GM12865 (cell line): ENCODE data around the gene NMB.
"Not testable (repeated sequence)": the region's sequence is repeated elsewhere in the genome, so short reads cannot be mapped to it uniquely, and the experiment has no call there.

ENCODE experiments used
- DNase-seq: peaks from one replicate; pipeline ENCODE4 v3.0.0; 2010; ENCODE audit warnings: low read depth
- H3K4me3 ChIP-seq: 2 replicates; pipeline ENCODE4 v1.5.1; 2011; ENCODE audit warnings: mild to moderate bottlenecking, low read depth, low read length, control low read depth
- CTCF ChIP-seq: IDR thresholded peaks from 2 replicates; pipeline ENCODE4 v1.5.1; 2011; ENCODE audit warnings: low read length, control low read depth, low read depth, inconsistent platforms; ENCODE audit not compliant: insufficient read depth; ENCODE audit errors: missing control alignments

The NMB gene

GRCh38 chr15:84648539-84648938, 9.5 kb downstream of the NMB start:
- no peak for TF ChIP-seq CTCF
- H3K4me3 ChIP-seq: no peak overlapping the region
- no peak for DNase-seq

DNA sequence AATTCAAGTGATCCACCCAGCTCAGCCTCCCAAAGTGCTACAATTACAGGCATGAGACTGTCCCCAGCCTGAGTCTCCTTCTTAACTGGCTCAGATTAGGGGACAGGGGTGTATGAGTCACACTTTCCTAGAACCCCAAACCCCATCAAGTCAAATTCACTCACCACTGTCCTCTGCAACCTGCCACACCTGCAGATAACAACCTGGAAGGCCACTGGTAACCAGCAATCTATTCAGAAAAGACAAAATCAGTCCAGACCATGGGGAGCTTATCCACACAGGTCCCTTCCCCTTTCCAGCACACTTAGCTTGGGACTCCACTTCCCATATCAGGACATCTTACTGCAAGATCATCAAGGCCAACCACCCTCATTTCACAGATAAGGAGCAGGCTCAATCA, 10.3 kb downstream of the NMB start:
- no peak for DNase-seq
- no peak overlapping the region for H3K4me3 ChIP-seq
- no peak for TF ChIP-seq CTCF

- no peak overlapping the region for H3K4me3 ChIP-seq
- DNase-seq: no peak
- TF ChIP-seq CTCF: no peak
Observed at GRCh38 chr15:84645997-84646396, 12.0 kb downstream of the NMB start.

- no peak for DNase-seq
- TF ChIP-seq CTCF: no peak
- H3K4me3 ChIP-seq: no peak overlapping the region
Observed at GRCh38 chr15:84645496-84645895, 12.5 kb downstream of the NMB start.

DNA sequence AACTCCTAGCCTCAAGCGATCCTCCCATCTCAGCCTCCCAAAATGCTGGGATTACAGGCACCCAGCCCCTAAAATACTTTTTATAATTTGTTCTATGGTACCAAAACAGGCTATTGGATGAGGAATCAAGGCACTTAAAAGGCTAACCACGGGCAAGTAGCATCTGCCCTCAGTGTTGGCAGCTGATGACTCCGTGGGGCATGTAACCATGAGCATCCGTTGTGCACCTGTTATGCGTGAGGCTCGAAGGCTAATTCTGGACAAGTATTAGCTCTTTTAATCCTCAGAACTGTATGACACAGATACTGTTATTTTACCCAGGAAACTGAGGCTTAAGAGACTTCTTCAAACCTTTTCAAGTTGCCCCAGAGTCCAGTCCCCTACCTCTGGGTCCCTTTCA, 14.2 kb downstream of the NMB start:
- TF ChIP-seq CTCF: no peak
- DNase-seq: no peak
- no peak overlapping the region for H3K4me3 ChIP-seq

GRCh38 chr15:84642640-84643039, 15.4 kb downstream of the NMB start:
- not testable (repeated sequence) for DNase-seq, H3K4me3 ChIP-seq

DNA sequence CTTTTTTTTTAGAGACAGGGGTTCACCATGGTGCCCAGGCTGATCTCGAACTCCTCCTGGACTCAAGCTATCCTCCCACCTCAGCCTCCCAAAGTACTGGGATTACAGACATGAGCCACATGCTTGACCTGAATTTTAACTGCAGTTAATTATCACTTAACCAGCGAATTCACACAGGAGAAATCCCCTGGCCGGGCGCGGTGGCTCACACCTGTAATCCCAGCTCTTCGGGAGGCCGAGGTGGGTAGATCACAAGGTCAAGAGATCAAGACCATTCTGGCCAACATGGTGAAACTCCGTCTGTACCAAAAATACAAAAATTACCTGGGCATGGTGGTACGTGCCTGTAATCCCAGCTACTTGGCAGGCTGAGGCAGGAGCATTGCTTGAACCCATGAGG, 16.1 kb downstream of the NMB start:
- not testable (repeated sequence) for H3K4me3 ChIP-seq, DNase-seq

DNA sequence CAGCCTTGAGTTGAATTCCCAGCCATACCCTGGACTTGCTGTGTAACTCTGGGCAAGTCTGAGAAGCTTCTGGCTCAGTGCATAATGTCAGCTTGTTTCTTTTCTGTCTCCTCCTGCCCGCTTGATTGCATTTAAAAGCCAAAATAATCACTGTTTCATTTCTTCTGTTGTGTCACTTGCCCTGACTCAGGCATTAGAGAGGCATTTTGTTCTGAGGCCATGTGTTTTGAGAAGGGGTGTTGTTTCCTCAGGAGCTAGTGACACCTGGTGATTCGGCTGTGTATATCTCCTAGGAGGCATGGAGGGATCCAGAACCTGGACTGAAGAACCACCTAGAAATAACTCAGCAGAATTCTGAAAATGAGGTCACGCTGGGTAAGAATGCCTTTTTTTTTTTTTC, 19.9 kb downstream of the NMB start:
- TF ChIP-seq CTCF: no peak
- H3K4me3 ChIP-seq: no peak overlapping the region
- no peak for DNase-seq
